Sigmoid colon (tissue), 7 donors: ENCODE results near the gene ADSS1. TPM values are rescaled to one million over a fixed set of nuclear protein-coding genes. Genes with fewer than 3 reads are reported as not detected.

Experiments used
- DNase-seq: peaks from one replicate; pipeline ENCODE4 v3.0.0-alpha.2; 2019
- H3K27ac ChIP-seq, 4 donors: fragments of 200-600 bp; sonication (generic); one replicate each; pipeline ENCODE4 v1.5.1; 2016 to 2019; ENCODE audit warnings: mild to moderate bottlenecking in 1 of 4
- H3K27me3 ChIP-seq, 3 donors: fragments of 200-600 bp; sonication (generic); one replicate each; pipeline ENCODE4 v1.5.1; 2019; ENCODE audit warnings: mild to moderate bottlenecking in 1 of 3
- H3K36me3 ChIP-seq, 4 donors: fragments of 200-600 bp; sonication (generic); one replicate each; pipeline ENCODE4 v1.5.1; 2016 to 2019
- H3K4me1 ChIP-seq, 4 donors: fragments of 200-600 bp; sonication (generic); one replicate each; pipeline ENCODE4 v1.5.1; 2017 to 2019
- H3K4me3 ChIP-seq, 4 donors: fragments of 200-600 bp; sonication (generic); one replicate each; pipeline ENCODE4 v1.5.1; 2017 to 2019; ENCODE audit warnings: mild to moderate bottlenecking in 2 of 4, moderate library complexity in 1 of 4
- H3K9me3 ChIP-seq, 4 donors: fragments of 200-600 bp in 3 of 4; sonication (generic) in 3 of 4; one replicate each; pipeline versions ENCODE4 v1.5.1 to v1.6.1; 2013 to 2019
- CTCF ChIP-seq, 4 experiments: fragments of 450-650 bp in 3 of 4; fragments of 200-600 bp in 1 of 4; IDR thresholded peaks; one replicate each; pipeline ENCODE4 v1.5.1; 2016 to 2019; ENCODE audit warnings: antibody characterized with exemption in 4 of 4, mild to moderate bottlenecking in 3 of 4, moderate library complexity in 2 of 4
- EP300 ChIP-seq, 4 donors: sonication (generic); formaldehyde crosslinking; IDR thresholded peaks; one replicate each; pipeline ENCODE4 v1.6.1; 2017; ENCODE audit warnings: antibody characterized with exemption in 4 of 4
- POLR2A ChIP-seq, 2 donors: fragments of 450-650 bp; IDR thresholded peaks; one replicate each; pipeline ENCODE4 v1.6.1; 2016; ENCODE audit warnings: antibody characterized with exemption in 2 of 2, mild to moderate bottlenecking in 2 of 2, moderate library complexity in 2 of 2
- POLR2AphosphoS5 ChIP-seq, 4 donors: sonication (generic); formaldehyde crosslinking; IDR thresholded peaks; one replicate each; pipeline ENCODE4 v1.6.1; 2017; ENCODE audit warnings: antibody characterized with exemption in 4 of 4
- WGBS, 2 donors: extraction: QIAGEN DNeasy Blood & Tissue Kit; methylation state at CpG; one replicate each; pipeline ENCODE4 v1.1.7; 2013; 5-methylcytosine and 5-hydroxymethylcytosine counted together
- intact Hi-C: fragments of 100-400 bp; cut with DNase I; formaldehyde crosslinking; loops from one replicate; pipeline ENCODE4 v1.15.1; 2023
- polyA plus RNA-seq, 3 donors: library from polyadenylated mRNA; stranded (reverse); fragments of 200-250 nt; gene quantifications; one replicate each; pipeline ENCODE4 v1.2.3, GENCODE V29; 2013
- total RNA-seq, 4 donors: library from RNA; depleted of rRNA; stranded (reverse); fragments of >200 nt; gene quantifications; one replicate each; pipeline ENCODE4 v1.1.0, GENCODE V29; 2016
- donor health status: healthy with polysubstance abuse.
- donor health status: Bipolar disorder and iron deficiency.
- donor health status: healthy.

ADSS1 gene
- total and polyA plus RNA-seq, 7 donors = 2.0 to 10.2 (median 5.3) TPM

- DNase-seq = no peak
- H3K36me3 ChIP-seq = peaks cover 13 to 52% (median 30%) of the 10 kb centered on the region in 4 donors
- no peaks in the 10 kb centered on the region for H3K9me3 ChIP-seq
- H3K4me1 ChIP-seq = peaks cover 0 to 38% (median 36%) of the 10 kb centered on the region in 4 donors
- no peak for TF ChIP-seq EP300 (IDR thresholded peaks at IDR 0.05)
- no peak for TF ChIP-seq CTCF (IDR thresholded peaks at IDR 0.05)
- no peak for TF ChIP-seq POLR2AphosphoS5 (IDR thresholded peaks at IDR 0.05)
- no peak for TF ChIP-seq POLR2A (IDR thresholded peaks at IDR 0.05)
- H3K4me3 ChIP-seq = no peak overlapping the region
- H3K27ac ChIP-seq = no peak overlapping the region
- H3K27me3 ChIP-seq = no peaks in the 10 kb centered on the region
- intact Hi-C loops = loop anchor here (10.0 kb wide), 1 partner anchor 1917 kb away; no protein-coding TSS in a partner anchor
- WGBS, 2 donors = 82 to 88% methylated on average over 12 of the region's 12 CpGs
Measured at GRCh38 chr14:104702106-104702505, 21.9 kb upstream of the ADSS1 start.

- TF ChIP-seq POLR2A (IDR thresholded peaks at IDR 0.05) (no peak), POLR2AphosphoS5 (IDR thresholded peaks at IDR 0.05) (no peak), CTCF (IDR thresholded peaks at IDR 0.05) (no peak), EP300 (IDR thresholded peaks at IDR 0.05) (no peak)
- WGBS, 2 donors = 85 to 89% methylated on average over 4 of the region's 4 CpGs
- intact Hi-C loops = loop anchor here (10.0 kb wide), 1 partner anchor 1918 kb away; no protein-coding TSS in a partner anchor
- no peak for DNase-seq
- peaks cover 0 to 32% (median 31%) of the 10 kb centered on the region in 4 donors for H3K4me1 ChIP-seq
- no peaks in the 10 kb centered on the region for H3K9me3 ChIP-seq
- no peaks in the 10 kb centered on the region for H3K27me3 ChIP-seq
- H3K36me3 ChIP-seq = peaks cover 13 to 52% (median 30%) of the 10 kb centered on the region in 4 donors
- no peak overlapping the region for H3K27ac ChIP-seq
- no peak overlapping the region for H3K4me3 ChIP-seq
Measured at GRCh38 chr14:104702673-104703072, 21.4 kb upstream of the ADSS1 start.

- WGBS, 2 donors = 95 to 96% methylated on average over 28 of the region's 28 CpGs
- intact Hi-C loops = loop anchor here (10.0 kb wide), 1 partner anchor 1918 kb away; no protein-coding TSS in a partner anchor
- Histone ChIP-seq H3K9me3 (no peaks in the 10 kb centered on the region), H3K4me1 (peaks cover 0 to 31% (median 28%) of the 10 kb centered on the region in 4 donors), H3K27me3 (no peaks in the 10 kb centered on the region), H3K27ac (no peak overlapping the region), H3K36me3 (peaks cover 13 to 52% (median 30%) of the 10 kb centered on the region in 4 donors), H3K4me3 (no peak overlapping the region)
- DNase-seq = no peak
- TF ChIP-seq EP300 (IDR thresholded peaks at IDR 0.05) = no peak
- no peak for TF ChIP-seq POLR2A (IDR thresholded peaks at IDR 0.05)
- no peak for TF ChIP-seq CTCF (IDR thresholded peaks at IDR 0.05)
Measured at GRCh38 chr14:104703269-104703668, 20.8 kb upstream of the ADSS1 start.

- Histone ChIP-seq H3K27ac (no peak overlapping the region), H3K36me3 (peaks cover 13 to 52% (median 30%) of the 10 kb centered on the region in 4 donors)
- WGBS, 2 donors = 98 to 99% methylated on average over 22 of the region's 22 CpGs
Measured at GRCh38 chr14:104704252-104704651, 19.8 kb upstream of the ADSS1 start.

More at GRCh38 chr14:104704252-104704651, 19.8 kb upstream of the ADSS1 start:
- intact Hi-C loops = loop anchor here (10.0 kb wide), 1 partner anchor 1919 kb away; no protein-coding TSS in a partner anchor
- TF ChIP-seq CTCF (IDR thresholded peaks at IDR 0.05) (no peak), POLR2A (IDR thresholded peaks at IDR 0.05) (no peak), POLR2AphosphoS5 (IDR thresholded peaks at IDR 0.05) (no peak), EP300 (IDR thresholded peaks at IDR 0.05) (no peak)
- no peak for DNase-seq
- H3K4me1 ChIP-seq = peaks cover 0 to 31% (median 27%) of the 10 kb centered on the region in 4 donors
- no peaks in the 10 kb centered on the region for H3K27me3 ChIP-seq
- H3K4me3 ChIP-seq = no peak overlapping the region
- H3K9me3 ChIP-seq = no peaks in the 10 kb centered on the region
